H1 (cell line): ENCODE results near the gene MTURN. TPM values are rescaled to one million over a fixed set of nuclear protein-coding genes. Genes with fewer than 3 reads are reported as not detected.

Experiments used
- CTCF ChIA-PET: fragments of 300-600 bp; sonication (Branson Sonifier 250); formaldehyde crosslinking; loops from one replicate; lab custom pipeline; 2021; ENCODE audit not compliant: partially characterized antibody; lab: Charles Lee
- POLR2A ChIA-PET: fragments of 300-600 bp; sonication (Branson Sonifier 250); formaldehyde crosslinking; loops from one replicate; lab custom pipeline; 2021; ENCODE audit warnings: inconsistent platforms; ENCODE audit not compliant: partially characterized antibody; lab: Charles Lee
- DNase-seq, 2 experiments: peaks; one replicate each; pipeline versions ENCODE4 v3.0.0 to v3.0.0-alpha.2; 2010 to 2022; ENCODE audit warnings: low spot score in 2 of 2, low read depth in 1 of 2, mixed read lengths in 1 of 2
- FAIRE-seq: peaks from 2 replicates; lab custom pipeline; 2011; peaks lifted over from hg19 to GRCh38; lab: Jason Lieb, UNC
- H2AFZ ChIP-seq: 2 replicates; pipeline ENCODE4 v1.8.1; 2012; ENCODE audit warnings: low read length, inconsistent platforms
- H2AK5ac ChIP-seq: 2 replicates; pipeline ENCODE4 v1.6.1; 2013; ENCODE audit warnings: low read depth, low read length
- H2BK120ac ChIP-seq: replicated peaks from 2 replicates; pipeline ENCODE3; 2013; ENCODE audit warnings: low read depth, low read length, inconsistent platforms
- H2BK12ac ChIP-seq: 2 replicates; pipeline ENCODE4 v1.6.1; 2013; ENCODE audit warnings: low read depth, low read length
- H2BK15ac ChIP-seq: 2 replicates; pipeline ENCODE4 v1.6.1; 2013; ENCODE audit warnings: low read length
- H2BK20ac ChIP-seq: 2 replicates; pipeline ENCODE4 v1.6.1; 2013; ENCODE audit warnings: low read length
- H2BK5ac ChIP-seq: 2 replicates; pipeline ENCODE4 v1.6.1; 2013; ENCODE audit warnings: low read depth, low read length
- H3K14ac ChIP-seq: 2 replicates; pipeline ENCODE4 v1.6.1; 2013; ENCODE audit warnings: inconsistent platforms; ENCODE audit not compliant: insufficient read length
- H3K18ac ChIP-seq: 2 replicates; pipeline ENCODE4 v1.6.1; 2013; ENCODE audit warnings: low read length; ENCODE audit errors: extremely low read depth
- H3K23ac ChIP-seq: 2 replicates; pipeline ENCODE4 v1.6.1; 2013; ENCODE audit warnings: inconsistent platforms; ENCODE audit not compliant: insufficient read length
- H3K23me2 ChIP-seq: 2 replicates; pipeline ENCODE4 v1.6.1; 2013; ENCODE audit warnings: low read depth, low read length
- H3K27ac ChIP-seq: 2 replicates; pipeline ENCODE4 v1.6.1; 2011; ENCODE audit warnings: low read depth, low read length, inconsistent platforms
- H3K27me3 ChIP-seq, 4 experiments: replicated peaks in 1 of 4; 1 replicate in 1 of 4; 2 replicates in 3 of 4; pipeline versions ENCODE4 v1.6.1 to v1.8.1; 2011 to 2013; ENCODE audit warnings: low read length in 3 of 4, mild to moderate bottlenecking in 3 of 4, inconsistent platforms in 2 of 4, mixed read lengths in 2 of 4, moderate library complexity in 1 of 4; ENCODE audit not compliant: control insufficient read depth in 3 of 4, insufficient read depth in 3 of 4; ENCODE audit errors: extremely low read depth in 1 of 4
- H3K36me3 ChIP-seq, 4 experiments: 2 replicates each; pipeline versions ENCODE4 v1.6.1 to v1.8.1; 2011 to 2013; ENCODE audit warnings: mild to moderate bottlenecking in 4 of 4, low read length in 3 of 4, moderate library complexity in 2 of 4, control low read depth in 1 of 4, inconsistent platforms in 1 of 4; ENCODE audit not compliant: insufficient read depth in 4 of 4, control insufficient read depth in 2 of 4
- H3K4ac ChIP-seq: replicated peaks from 2 replicates; pipeline ENCODE3; 2013; ENCODE audit warnings: low read length, low read depth, mixed read lengths, inconsistent platforms; ENCODE audit not compliant: insufficient read length
- H3K4me1 ChIP-seq, 4 experiments: replicated peaks in 1 of 4; 1 replicate in 1 of 4; 2 replicates in 3 of 4; pipeline versions ENCODE4 v1.6.1 to v1.8.1; 2011 to 2013; ENCODE audit warnings: low read length in 3 of 4, inconsistent platforms in 2 of 4, mixed read lengths in 1 of 4; ENCODE audit not compliant: insufficient read depth in 4 of 4, control insufficient read depth in 3 of 4
- H3K4me2 ChIP-seq, 2 experiments: 2 replicates each; pipeline versions ENCODE4 v1.6.1 to v1.8.1; 2011 to 2013; ENCODE audit warnings: low read depth in 2 of 2, low read length in 2 of 2, control low read depth in 1 of 2, inconsistent platforms in 1 of 2, mild to moderate bottlenecking in 1 of 2; ENCODE audit not compliant: insufficient read depth in 1 of 2
- H3K4me3 ChIP-seq, 4 experiments: fragments of 200-600, 300-600 bp in 1 of 4; sonication (generic), shearing (Covaris generic), sonication (Bioruptor Twin) in 1 of 4; 2 replicates each; pipeline versions ENCODE4 v1.5.1 to v1.8.1; 2011 to 2016; ENCODE audit warnings: low read length in 4 of 4, low read depth in 3 of 4, control low read depth in 2 of 4, inconsistent platforms in 2 of 4, mild to moderate bottlenecking in 2 of 4, mixed read lengths in 1 of 4, moderate library complexity in 1 of 4; ENCODE audit not compliant: insufficient read depth in 2 of 4; ENCODE audit errors: extremely low read depth in 1 of 4
- H3K56ac ChIP-seq: replicated peaks from 2 replicates; pipeline ENCODE3; 2013; ENCODE audit warnings: low read depth, mild to moderate bottlenecking, mixed read lengths, low read length, inconsistent platforms; ENCODE audit not compliant: insufficient read length
- H3K79me1 ChIP-seq: 2 replicates; pipeline ENCODE4 v1.6.1; 2013; ENCODE audit warnings: low read depth, low read length, control low read depth
- H3K79me2 ChIP-seq, 2 experiments: 2 replicates each; pipeline versions ENCODE4 v1.6.1 to v1.8.1; 2012 to 2013; ENCODE audit warnings: low read length in 2 of 2, mild to moderate bottlenecking in 2 of 2, inconsistent platforms in 1 of 2; ENCODE audit not compliant: insufficient read depth in 2 of 2, control insufficient read depth in 1 of 2
- H3K9ac ChIP-seq, 4 experiments: replicated peaks in 1 of 4; 1 replicate in 1 of 4; 2 replicates in 3 of 4; pipeline versions ENCODE4 v1.6.1 to v1.8.1; 2011 to 2013; ENCODE audit warnings: low read depth in 3 of 4, low read length in 3 of 4, control low read depth in 2 of 4, mild to moderate bottlenecking in 2 of 4, moderate library complexity in 2 of 4, inconsistent platforms in 1 of 4; ENCODE audit errors: extremely low read depth in 1 of 4
- H3K9me3 ChIP-seq, 2 experiments: 2 replicates each; pipeline versions ENCODE4 v1.6.1 to v1.8.1; 2012 to 2013; ENCODE audit warnings: mild to moderate bottlenecking in 2 of 2, moderate library complexity in 2 of 2, control low read depth in 1 of 2, inconsistent platforms in 1 of 2, low read depth in 1 of 2, low read length in 1 of 2, mixed read lengths in 1 of 2; ENCODE audit not compliant: insufficient read depth in 2 of 2
- H4K20me1 ChIP-seq, 2 experiments: replicated peaks in 1 of 2; 2 replicates each; pipeline versions ENCODE3 to v1.8.1; 2011 to 2013; ENCODE audit warnings: inconsistent platforms in 2 of 2, low read length in 2 of 2, mild to moderate bottlenecking in 1 of 2; ENCODE audit not compliant: insufficient read depth in 2 of 2, control insufficient read depth in 1 of 2
- H4K5ac ChIP-seq: 2 replicates; pipeline ENCODE4 v1.6.1; 2013; ENCODE audit warnings: low read length, low read depth, mixed read lengths, inconsistent platforms; ENCODE audit not compliant: insufficient read length
- H4K8ac ChIP-seq: 2 replicates; pipeline ENCODE4 v1.8.0; 2013; ENCODE audit warnings: mild to moderate bottlenecking, moderate library complexity, low read length, inconsistent platforms; ENCODE audit not compliant: insufficient read depth; ENCODE audit errors: extremely low read depth
- H4K91ac ChIP-seq: replicated peaks from 2 replicates; pipeline ENCODE3; 2013; ENCODE audit warnings: low read length, mixed read lengths, inconsistent platforms; ENCODE audit not compliant: insufficient read length
- ASH2L ChIP-seq: fragments of 200-600, 300-600 bp; sonication (generic); IDR thresholded peaks from one replicate; pipeline ENCODE4 v1.7.1; 2017; ENCODE audit warnings: low read length
- ATF2 ChIP-seq: IDR thresholded peaks from 2 replicates; pipeline ENCODE4 v1.6.1; 2012; ENCODE audit warnings: low read length, inconsistent platforms
- BRCA1 ChIP-seq: IDR thresholded peaks from 2 replicates; pipeline ENCODE4 v1.6.1; 2012; ENCODE audit warnings: low read depth, low read length, improper control_type of control experiment
- CBX5 ChIP-seq: fragments of 300-800, 300-1000 bp; sonication (generic); IDR thresholded peaks from 2 replicates; pipeline ENCODE4 v1.7.1; 2016; ENCODE audit warnings: antibody characterized with exemption, low read length, low read depth
- CHD2 ChIP-seq: IDR thresholded peaks from 2 replicates; pipeline ENCODE4 v1.6.1; 2012; ENCODE audit warnings: low read length, improper control_type of control experiment
- FOSL1 ChIP-seq: IDR thresholded peaks from 2 replicates; pipeline ENCODE4 v1.6.1; 2011; ENCODE audit warnings: mild to moderate bottlenecking, low read depth, low read length, moderate library complexity; ENCODE audit not compliant: insufficient read depth
- PHF8 ChIP-seq: fragments of 200-600 bp; sonication (generic); conservative IDR thresholded peaks from 2 replicates; pipeline ENCODE4 v1.7.1; 2012; ENCODE audit warnings: low read depth, mild to moderate bottlenecking, inconsistent platforms, low read length, moderate library complexity
- POLR2A ChIP-seq, 2 experiments: IDR thresholded peaks; 1 replicate in 1 of 2; 2 replicates in 1 of 2; pipeline ENCODE4 v1.6.1; 2011; ENCODE audit warnings: low read depth in 2 of 2, low read length in 2 of 2, mild to moderate bottlenecking in 2 of 2; ENCODE audit errors: control extremely low read depth in 1 of 2
- RFX5 ChIP-seq: IDR thresholded peaks from 2 replicates; pipeline ENCODE4 v1.6.1; 2011; ENCODE audit warnings: low read depth, low read length, improper control_type of control experiment, borderline replicate concordance
- SAP30 ChIP-seq: fragments of 300-600 bp; sonication (generic); IDR thresholded peaks from 2 replicates; pipeline ENCODE4 v1.7.1; 2012; ENCODE audit warnings: low read length, moderate library complexity, mild to moderate bottlenecking, inconsistent platforms; ENCODE audit not compliant: insufficient read depth, insufficient replicate concordance
- SUZ12 ChIP-seq: fragments of 200-600 bp; sonication (generic); IDR thresholded peaks from 2 replicates; pipeline ENCODE4 v1.6.1; 2012; ENCODE audit warnings: mild to moderate bottlenecking, inconsistent platforms, low read length, moderate library complexity, mixed read lengths
- ZNF274 ChIP-seq: IDR thresholded peaks from 2 replicates; pipeline ENCODE4 v1.7.0; 2012; ENCODE audit warnings: low read length, borderline replicate concordance; ENCODE audit errors: extremely low read depth
- WGBS, 2 experiments: shearing (Covaris generic) in 1 of 2; methylation state at CpG; one replicate each; pipeline versions ENCODE4 v1.1.6 to v1.1.7; 2013 to 2015; ENCODE audit warnings: low lambda C conversion rate in 2 of 2, mixed read lengths in 2 of 2, inconsistent platforms in 1 of 2, low coverage in 1 of 2, missing lambda C conversion rate in 1 of 2; ENCODE audit not compliant: insufficient replicate concordance in 2 of 2, insufficient coverage in 1 of 2, insufficient read length in 1 of 2; ENCODE audit errors: extremely low coverage in 1 of 2, missing lambda C conversion rate in 1 of 2; 5-methylcytosine and 5-hydroxymethylcytosine counted together
- polyA plus RNA-seq, 7 experiments: library from polyadenylated mRNA; depleted of rRNA in 3 of 7; stranded (reverse) in 5 of 7; unstranded in 2 of 7; fragments of >200 nt in 5 of 7; fragments of 200-250 nt in 2 of 7; gene quantifications; 1 replicate in 5 of 7; 2 replicates in 1 of 7; 4 replicates in 1 of 7; pipeline versions ENCODE4 v1.2.1 to v1.2.3, GENCODE V29; 2011 to 2013; ENCODE audit warnings: missing spikeins in 2 of 7, mixed read lengths in 2 of 7
- total RNA-seq: library from RNA; stranded (reverse); fragmentation: NEBNext Ultra II Directional; extraction: Animal tissue kit (Norgen Biotek cat#: 25700); gene quantifications from 2 replicates; pipeline ENCODE4 v1.2.1, GENCODE V29; 2021

MTURN gene
- total and polyA plus RNA-seq, 2 of the 8 experiments (the other 6 are each of a cell fraction or from before 2014, with no cell fraction given): 2.6 to 5.8 TPM

GRCh38 chr7:30145426-30145970 is 10.7 kb downstream of the MTURN start:
- Histone ChIP-seq H3K23me2 (no peaks in the 10 kb centered on the region), H3K18ac (no peak overlapping the region), H4K20me1 (peaks cover 0 to under 1% of the 10 kb centered on the region in 2 experiments), H2BK15ac (no peak overlapping the region), H2BK12ac (no peak overlapping the region), H2AFZ (no peak overlapping the region), H4K5ac (no peak overlapping the region), H4K8ac (no peak overlapping the region), H3K4ac (no peak overlapping the region), H3K36me3 (no peaks in the 10 kb centered on the region), H3K23ac (no peak overlapping the region), H2AK5ac (no peak overlapping the region; the same call in 1 of the 2 replicates), H2BK120ac (no peak overlapping the region), H3K9me3 (no peaks in the 10 kb centered on the region), H3K79me1 (no peaks in the 10 kb centered on the region), H3K9ac (no peak overlapping the region), H2BK5ac (no peak overlapping the region), H3K79me2 (no peaks in the 10 kb centered on the region; a peak in 1 of 4 replicates), H3K4me2 (no peak overlapping the region), H3K27me3 (no peaks in the 10 kb centered on the region; a peak in 1 of 7 replicates), H3K56ac (no peak overlapping the region), H2BK20ac (no peak overlapping the region), H3K4me3 (no peak overlapping the region), H3K4me1 (peaks cover 0 to 3% (median 1%) of the 10 kb centered on the region in 4 experiments; a peak in 3 of 7 replicates), H3K14ac (no peak overlapping the region), H3K27ac (no peak overlapping the region), H4K91ac (no peak overlapping the region)
- WGBS, 2 experiments: 91% methylated on average over 6 of the region's 6 CpGs; no CpG with 5 or more reads in 1 of the 2 experiments
- CTCF ChIA-PET: interaction anchor here (0.6 to 1.8 kb wide), 3 partner anchors 10 to 19 kb away, joined by 3 to 5 read pairs (median 4); no protein-coding TSS in a partner anchor
- DNase-seq (no peak), FAIRE-seq (no peak)
- POLR2A ChIA-PET: interaction anchor here (1.2 kb wide), 1 partner anchor 10 kb away, joined by 4 read pairs; no protein-coding TSS in a partner anchor
- TF ChIP-seq RFX5 (no peak), ZNF274 (no peak), SAP30 (no peak), PHF8 (no peak), POLR2A (IDR thresholded peaks at IDR 0.05; ENCODE audit: control extremely low read depth in 1 of 2, low read depth in 2 of 2, low read length in 2 of 2) (no peak), BRCA1 (no peak), ATF2 (no peak), SUZ12 (no peak), CBX5 (no peak), ASH2L (no peak), CHD2 (no peak), FOSL1 (no peak)
